Measurements from ENCODE around the gene KCNK16. TPM values are rescaled to one million over a fixed set of nuclear protein-coding genes. Genes with fewer than 3 reads are reported as not detected.

The KCNK16 gene
- total RNA-seq, 1 experiment from 2014 or later, result not detected

GRCh38 chr6:39281312-39281980 is 41.1 kb downstream of the KCNK16 start:
- no peak for DNase-seq (ENCODE audit: low read depth)

- DNase-seq (ENCODE audit: low read depth), result peak; percentile 68
Measured at GRCh38 chr6:39280247-39280731, 42.2 kb downstream of the KCNK16 start.

GRCh38 chr6:39279539-39279938 is 43.0 kb downstream of the KCNK16 start:
- no peak for DNase-seq (ENCODE audit: low read depth)

- no peak for DNase-seq (ENCODE audit: low read depth)
Measured at GRCh38 chr6:39276379-39276995, 46.0 kb downstream of the KCNK16 start.

- DNase-seq (ENCODE audit: low read depth), result no peak
Measured at GRCh38 chr6:39274903-39275302, 47.6 kb downstream of the KCNK16 start.

GRCh38 chr6:39274471-39274870 is 48.0 kb downstream of the KCNK16 start:
- no peak for DNase-seq (ENCODE audit: low read depth)

GRCh38 chr6:39273406-39273821 is 49.1 kb downstream of the KCNK16 start:
- DNase-seq (ENCODE audit: low read depth), result no peak

- DNase-seq (ENCODE audit: low read depth), result no peak
Measured at GRCh38 chr6:39269961-39270360, 52.5 kb downstream of the KCNK16 start.

- DNase-seq (ENCODE audit: low read depth), result no peak
Measured at GRCh38 chr6:39268721-39269120, 53.8 kb downstream of the KCNK16 start.

- DNase-seq (ENCODE audit: low read depth), result no peak
Measured at GRCh38 chr6:39268171-39268570, 54.3 kb downstream of the KCNK16 start.

GRCh38 chr6:39266782-39267355 is 55.6 kb downstream of the KCNK16 start:
- no peak for DNase-seq (ENCODE audit: low read depth)

- no peak for DNase-seq (ENCODE audit: low read depth)
Measured at GRCh38 chr6:39266375-39266774, 56.1 kb downstream of the KCNK16 start.

Other genes starting within 250 kb of the KCNK16 start
- gene SAYSD1, start 207.5 kb downstream of the KCNK16 start, total RNA-seq (2014; rRNA removed; shearing (Covaris generic)), result 7.3 and 8.9 TPM in 2 replicates
- not detected in 2 replicates for gene KCNK5, start 93.2 kb downstream of the KCNK16 start, total RNA-seq (2014; rRNA removed; shearing (Covaris generic))
- not detected in 2 replicates for gene KCNK17, start 8.3 kb downstream of the KCNK16 start, total RNA-seq (2014; rRNA removed; shearing (Covaris generic))

Data from HT1080 (cell line).